Fibroblast of pulmonary artery (primary cell): Measurements from ENCODE around the gene MS4A4E.
"Not testable (repeated sequence)": the region's sequence is repeated elsewhere in the genome, so short reads cannot be mapped to it uniquely, and the experiment has no call there.

Source experiments
- DNase-seq: peaks from one replicate; pipeline ENCODE4 v3.0.0-alpha.2; 2010; ENCODE audit warnings: low read depth
- H3K4me3 ChIP-seq: replicated peaks from 2 replicates; pipeline ENCODE4 v1.5.1; 2011; ENCODE audit warnings: low read depth, mild to moderate bottlenecking, control low read depth, low read length, moderate library complexity
- TF ChIP-seq, protein P1 (sequence below): IDR thresholded peaks from 2 replicates; pipeline ENCODE4 v1.5.1; 2011; ENCODE audit warnings: mild to moderate bottlenecking, control low read depth, low read length, inconsistent platforms; ENCODE audit errors: missing control alignments

The MS4A4E gene

DNA sequence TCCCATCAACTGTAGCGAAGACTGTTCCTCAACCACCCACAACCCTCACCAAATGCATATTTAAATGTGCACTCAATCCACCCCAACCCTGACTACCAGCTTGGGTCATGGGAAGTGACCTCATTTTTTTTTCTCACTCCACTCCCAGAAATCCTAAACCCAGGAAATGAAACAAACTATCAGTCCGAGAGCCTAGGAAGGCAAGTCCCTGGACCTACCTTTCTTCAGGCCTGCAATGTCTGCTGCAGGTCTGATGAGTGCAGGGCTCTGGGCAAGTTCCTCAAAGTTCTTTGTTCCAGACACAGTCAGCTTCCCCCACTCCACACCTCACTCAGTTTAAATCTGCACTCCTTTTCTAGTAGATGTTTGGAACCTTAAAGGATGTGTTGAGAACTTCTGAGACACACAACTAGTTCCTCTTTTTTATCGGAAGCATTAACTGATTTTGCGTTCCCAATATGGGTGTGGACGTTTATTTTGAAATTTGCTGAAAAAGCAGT, at the start of gene MS4A4E:
TSS of gene MS4A4E (minus strand) at position 398 of the 500 bp plus-strand sequence. CDS start 13,082 bp downstream, outside the sequence.
- TF ChIP-seq, protein P1, sequence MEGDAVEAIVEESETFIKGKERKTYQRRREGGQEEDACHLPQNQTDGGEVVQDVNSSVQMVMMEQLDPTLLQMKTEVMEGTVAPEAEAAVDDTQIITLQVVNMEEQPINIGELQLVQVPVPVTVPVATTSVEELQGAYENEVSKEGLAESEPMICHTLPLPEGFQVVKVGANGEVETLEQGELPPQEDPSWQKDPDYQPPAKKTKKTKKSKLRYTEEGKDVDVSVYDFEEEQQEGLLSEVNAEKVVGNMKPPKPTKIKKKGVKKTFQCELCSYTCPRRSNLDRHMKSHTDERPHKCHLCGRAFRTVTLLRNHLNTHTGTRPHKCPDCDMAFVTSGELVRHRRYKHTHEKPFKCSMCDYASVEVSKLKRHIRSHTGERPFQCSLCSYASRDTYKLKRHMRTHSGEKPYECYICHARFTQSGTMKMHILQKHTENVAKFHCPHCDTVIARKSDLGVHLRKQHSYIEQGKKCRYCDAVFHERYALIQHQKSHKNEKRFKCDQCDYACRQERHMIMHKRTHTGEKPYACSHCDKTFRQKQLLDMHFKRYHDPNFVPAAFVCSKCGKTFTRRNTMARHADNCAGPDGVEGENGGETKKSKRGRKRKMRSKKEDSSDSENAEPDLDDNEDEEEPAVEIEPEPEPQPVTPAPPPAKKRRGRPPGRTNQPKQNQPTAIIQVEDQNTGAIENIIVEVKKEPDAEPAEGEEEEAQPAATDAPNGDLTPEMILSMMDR: no peak
- DNase-seq: no peak

DNA sequence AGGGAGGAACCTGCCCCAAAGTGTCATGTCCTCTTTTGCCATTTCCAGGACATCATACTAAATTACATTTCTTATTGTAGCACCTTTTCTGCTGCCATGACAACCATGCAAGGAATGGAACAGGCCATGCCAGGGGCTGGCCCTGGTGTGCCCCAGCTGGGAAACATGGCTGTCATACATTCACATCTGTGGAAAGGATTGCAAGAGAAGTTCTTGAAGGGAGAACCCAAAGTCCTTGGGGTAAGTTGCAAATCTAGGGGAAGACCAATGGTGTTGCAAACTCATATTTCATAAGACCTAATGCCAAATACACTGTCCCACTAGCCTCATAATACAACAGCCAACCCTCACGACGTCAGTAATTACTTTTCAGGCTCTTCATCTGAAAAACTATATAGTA, 49.2 kb upstream of the MS4A4E start:
- no peak overlapping the region for H3K4me3 ChIP-seq
- TF ChIP-seq, protein P1: no peak
- no peak for DNase-seq

More for the DNA sequence above, at the start of gene MS4A4E:
- no peak within 1 kb of the TSS for H3K4me3 ChIP-seq

DNA sequence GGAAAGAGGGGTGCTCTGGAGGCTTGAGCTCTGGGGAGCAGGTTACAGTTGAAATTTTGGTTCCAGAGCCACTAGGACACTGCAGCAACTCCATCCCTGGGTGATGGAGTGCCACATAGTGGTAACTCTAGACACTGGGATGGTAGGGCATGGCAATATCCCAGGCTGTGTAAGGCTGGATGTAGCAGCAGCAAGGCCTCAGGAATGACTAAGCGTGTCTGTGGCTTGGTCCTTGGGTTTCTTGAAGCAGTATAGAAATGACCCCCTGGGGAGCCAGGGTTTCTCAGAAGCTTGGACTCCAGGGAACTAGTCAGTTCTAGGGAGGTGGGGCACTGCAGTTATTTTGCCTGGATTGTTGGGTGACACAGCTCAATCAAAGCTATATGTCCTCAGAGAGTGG, 45.6 kb upstream of the MS4A4E start:
- TF ChIP-seq, protein P1: no peak
- DNase-seq: no peak
- no peak overlapping the region for H3K4me3 ChIP-seq

DNA sequence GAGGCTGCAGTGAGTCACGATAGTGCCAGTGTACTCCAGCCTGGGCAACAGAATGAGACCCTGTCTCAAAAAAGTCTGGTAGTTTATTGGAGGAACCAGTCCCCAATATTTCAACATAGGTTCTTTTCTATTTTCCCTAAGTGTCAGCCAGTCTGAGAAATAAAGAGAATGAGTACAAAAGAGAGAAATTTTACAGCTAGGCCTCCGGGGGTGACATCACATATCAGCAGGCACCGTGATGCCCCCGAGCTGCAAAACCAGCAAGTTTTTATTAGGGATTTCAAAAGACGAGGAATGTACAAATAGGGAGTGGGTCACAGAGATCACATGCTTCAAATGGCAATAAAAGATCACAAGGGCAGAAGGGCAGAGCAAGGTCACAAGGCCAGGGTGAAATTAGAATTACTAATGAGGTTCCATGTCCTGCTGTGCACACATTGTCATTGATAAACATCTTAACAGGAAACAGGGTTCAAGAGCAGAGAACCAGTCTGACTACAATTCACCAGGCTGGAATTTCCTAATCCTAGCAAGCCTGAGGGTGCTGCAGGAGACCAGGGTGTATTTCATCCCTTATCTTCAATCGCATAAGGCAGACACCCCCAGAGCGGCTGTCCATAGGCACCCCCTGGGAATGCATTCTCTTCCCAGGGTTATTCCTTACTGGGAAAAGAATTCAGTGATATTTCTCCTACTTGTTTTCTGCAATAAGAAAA, 42.6 kb upstream of the MS4A4E start:
- not testable (repeated sequence) for H3K4me3 ChIP-seq

DNA sequence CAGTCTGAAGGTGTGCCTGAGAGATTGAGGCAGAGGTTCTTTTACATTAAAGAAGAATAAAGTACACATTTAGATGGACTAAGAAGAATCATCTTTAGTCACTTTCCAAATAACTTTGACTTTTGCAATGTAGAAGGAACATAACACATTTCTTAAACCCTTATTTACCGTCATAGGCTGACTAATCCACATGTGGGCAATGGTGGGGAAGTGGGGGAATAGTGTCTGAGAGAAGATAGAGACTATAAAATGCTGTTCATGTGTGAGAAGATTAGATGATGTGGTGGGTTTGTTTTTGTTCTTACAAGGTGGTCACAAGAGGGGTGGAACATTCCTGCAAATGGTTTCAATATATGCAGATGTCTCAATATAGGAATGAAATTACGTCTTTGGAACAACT, 39.3 kb upstream of the MS4A4E start:
- no peak for DNase-seq
- TF ChIP-seq, protein P1: no peak

More for the DNA sequence above, 42.6 kb upstream of the MS4A4E start:
- not testable (repeated sequence) for DNase-seq

DNA sequence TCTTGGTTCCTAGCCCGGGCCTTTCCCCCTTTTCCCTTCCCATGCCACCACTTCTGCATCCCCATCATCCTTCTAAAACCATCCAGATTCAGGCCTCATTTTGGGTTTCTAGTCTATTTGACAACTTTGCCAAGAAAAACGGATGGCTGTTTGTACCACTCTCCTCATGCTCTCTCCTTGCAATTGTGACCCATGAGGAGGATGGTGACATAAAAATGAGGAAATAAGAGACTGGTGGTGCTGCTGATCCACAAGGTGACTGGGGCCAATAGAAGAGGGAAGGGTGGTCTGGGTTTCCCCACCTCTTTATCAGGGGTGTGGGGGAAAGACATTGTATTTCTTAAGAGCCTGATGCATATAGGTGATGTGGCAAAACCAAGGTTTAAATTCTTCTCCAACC, 38.5 kb upstream of the MS4A4E start:
- no peak for DNase-seq
- TF ChIP-seq, protein P1: no peak
- H3K4me3 ChIP-seq: no peak overlapping the region

More for the DNA sequence above, 39.3 kb upstream of the MS4A4E start:
- no peak overlapping the region for H3K4me3 ChIP-seq

DNA sequence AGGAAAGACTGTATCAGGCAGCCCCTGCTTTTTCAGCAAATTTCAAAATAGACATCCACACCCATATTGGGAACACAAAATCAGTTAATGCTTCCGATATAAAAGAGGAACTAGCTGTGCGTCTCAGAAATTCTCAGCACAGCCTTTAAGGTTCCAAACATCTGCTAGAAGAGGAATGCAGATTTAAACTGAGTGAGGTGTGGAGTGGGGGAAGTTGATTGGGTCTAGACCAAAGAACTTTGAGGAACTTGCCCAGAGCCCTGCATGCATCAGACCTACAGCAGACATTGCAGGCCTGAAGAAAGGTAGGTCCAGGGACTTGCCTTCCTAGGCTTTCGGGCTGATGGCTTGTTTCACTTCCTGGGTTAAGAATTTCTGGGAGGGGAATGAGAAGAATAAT, 37.5 kb upstream of the MS4A4E start, which contains the start of gene MS4A4A:
TSS of gene MS4A4A (plus strand) at position 255 of the 400 bp plus-strand sequence. CDS start at position 265, 10 bp downstream.
- TF ChIP-seq, protein P1: no peak
- no peak within 1 kb of the TSS for H3K4me3 ChIP-seq
- DNase-seq: no peak
